K562 (cell line): ENCODE results near the gene IZUMO4. TPM values are rescaled to one million over a fixed set of nuclear protein-coding genes. Genes with fewer than 3 reads are reported as not detected.

Source experiments
- ATAC-seq: fragments of 200-7000 bp; cut with Tn5 transposase; 3 replicates; pipeline ENCODE4 v1.9.1; 2020; ENCODE audit warnings: moderate library complexity
- BruUV-seq: library from RNA; stranded (reverse); fragments of 400-500 nt; replicated peaks from 2 replicates; lab custom pipeline; 2021; lab: Mats Ljungman, UMichigan
- CTCF ChIA-PET: fragments of 300-600 bp; formaldehyde crosslinking; extraction: SDS; loops from one replicate; lab custom pipeline; 2021; ENCODE audit warnings: low intra/inter-chr PET ratio; lab: Yijun Ruan, JAX
- POLR2A ChIA-PET: fragments of 300-600, 350-650 bp; sonication (Branson Sonifier 250); formaldehyde crosslinking; extraction: SDS; loops from one replicate; lab custom pipeline; 2021; ENCODE audit warnings: antibody characterized with exemption, inconsistent platforms; lab: Yijun Ruan, JAX
- DNase-seq, 4 experiments: peaks; one replicate each; pipeline versions ENCODE4 v3.0.0 to v3.0.0-alpha.2; 2011 to 2018; ENCODE audit warnings: low spot score in 3 of 4, mixed read lengths in 3 of 4; ENCODE audit errors: extremely low read depth in 1 of 4
- FAIRE-seq: peaks from 2 replicates; lab custom pipeline; 2011; peaks lifted over from hg19 to GRCh38; lab: Jason Lieb, UNC
- H2AFZ ChIP-seq: 2 replicates; pipeline ENCODE4 v1.6.0; 2011; ENCODE audit warnings: low read depth, low read length, control low read depth, inconsistent platforms
- H3K27ac ChIP-seq: fragments of 200-600 bp; 3 replicates; pipeline ENCODE4 v1.8.0; 2011; ENCODE audit warnings: low read depth, mild to moderate bottlenecking, control low read depth, inconsistent platforms, low read length, moderate library complexity, mixed read lengths; ENCODE audit errors: extremely low read depth
- H3K27me3 ChIP-seq, 2 experiments: fragments of 300-600 bp in 1 of 2; 2 replicates in 1 of 2; 3 replicates in 1 of 2; pipeline versions ENCODE4 v1.6.0 to v1.8.0; 2011; ENCODE audit warnings: inconsistent platforms in 2 of 2, low read length in 2 of 2, mild to moderate bottlenecking in 1 of 2, mixed read lengths in 1 of 2, moderate library complexity in 1 of 2; ENCODE audit not compliant: control insufficient read depth in 2 of 2, insufficient read depth in 2 of 2
- H3K36me3 ChIP-seq: fragments of 300-600 bp; 3 replicates; pipeline ENCODE4 v1.8.0; 2011; ENCODE audit warnings: mild to moderate bottlenecking, low read length, inconsistent platforms; ENCODE audit not compliant: control insufficient read depth, insufficient read depth
- H3K4me1 ChIP-seq, 2 experiments: fragments of 200-600 bp in 1 of 2; replicated peaks in 1 of 2; 2 replicates in 1 of 2; 3 replicates in 1 of 2; pipeline versions ENCODE4 v1.5.1 to v1.8.0; 2011; ENCODE audit warnings: inconsistent platforms in 2 of 2, low read length in 2 of 2, mild to moderate bottlenecking in 1 of 2, mixed read lengths in 1 of 2, moderate library complexity in 1 of 2; ENCODE audit not compliant: control insufficient read depth in 2 of 2, insufficient read depth in 2 of 2
- H3K4me2 ChIP-seq: 2 replicates; pipeline ENCODE4 v1.6.1; 2011; ENCODE audit warnings: low read length, control low read depth, inconsistent platforms, mixed read lengths; ENCODE audit not compliant: insufficient read depth
- H3K4me3 ChIP-seq: fragments of 200-600 bp; sonication (generic), shearing (Covaris generic); 2 replicates; pipeline ENCODE4 v1.5.1; 2016; ENCODE audit warnings: control low read depth, inconsistent platforms
- H3K79me2 ChIP-seq: fragments of 200-600 bp; 3 replicates; pipeline ENCODE4 v1.8.0; 2011; ENCODE audit warnings: low read length, inconsistent platforms; ENCODE audit not compliant: control insufficient read depth, insufficient read depth
- H3K9ac ChIP-seq, 2 experiments: 2 replicates each; pipeline versions ENCODE4 v1.6.0 to v1.6.1; 2011; ENCODE audit warnings: low read depth in 2 of 2, low read length in 2 of 2, control low read depth in 1 of 2, inconsistent platforms in 1 of 2, mild to moderate bottlenecking in 1 of 2, mixed read lengths in 1 of 2; ENCODE audit not compliant: insufficient read depth in 1 of 2
- H3K9me1 ChIP-seq: one replicate; pipeline ENCODE4 v1.6.0; 2011; ENCODE audit warnings: inconsistent platforms, mild to moderate bottlenecking, low read length, moderate library complexity; ENCODE audit not compliant: control insufficient read depth, insufficient read depth
- H3K9me3 ChIP-seq: replicated peaks from 2 replicates; pipeline ENCODE4 v1.5.1; 2011; ENCODE audit warnings: low read depth, low read length, inconsistent platforms; ENCODE audit not compliant: control insufficient read depth, insufficient read depth
- H4K20me1 ChIP-seq: replicated peaks from 2 replicates; pipeline ENCODE4 v1.6.1; 2011; ENCODE audit warnings: low read length, inconsistent platforms, mixed read lengths; ENCODE audit not compliant: control insufficient read depth, insufficient read depth
- BDP1 ChIP-seq: IDR thresholded peaks from 3 replicates; pipeline ENCODE4 v1.6.1; 2011; ENCODE audit not compliant: insufficient read length, insufficient read depth
- FOXM1 ChIP-seq, 2 experiments: fragments of 450-650 bp in 1 of 2; sonication (generic) in 1 of 2; formaldehyde crosslinking in 1 of 2; IDR thresholded peaks; 2 replicates each; pipeline versions ENCODE4 v1.6.1 to v1.9.0; 2017 to 2022; ENCODE audit warnings: low read depth in 2 of 2, mild to moderate bottlenecking in 2 of 2, missing genetic modification reagents in 1 of 2, moderate library complexity in 1 of 2
- HDGF ChIP-seq: fragments of 450-650 bp; IDR thresholded peaks from 2 replicates; pipeline ENCODE4 v1.6.1; 2016
- HIVEP1 ChIP-seq: fragments of 250-450 bp; sonication (Bioruptor Pico); IDR thresholded peaks from 2 replicates; pipeline ENCODE4 v1.4.0; 2020; ENCODE audit warnings: mild to moderate bottlenecking
- HSF4 ChIP-seq: fragments of 250-450 bp; sonication (Bioruptor Pico); IDR thresholded peaks from 2 replicates; pipeline ENCODE4 v2.1.2; 2022; ENCODE audit warnings: mild to moderate bottlenecking, moderate library complexity, borderline replicate concordance
- KDM1A ChIP-seq, 2 experiments: fragments of 450-650 bp; IDR thresholded peaks; 2 replicates each; pipeline ENCODE4 v1.6.1; 2016; ENCODE audit warnings: mild to moderate bottlenecking in 2 of 2
- KLF13 ChIP-seq: fragments of 450-650 bp; IDR thresholded peaks from 2 replicates; pipeline ENCODE4 v1.6.1; 2016; ENCODE audit warnings: missing genetic modification characterization, low read depth, mild to moderate bottlenecking, missing compliant biosample characterization, moderate library complexity, borderline replicate concordance
- NKRF ChIP-seq: fragments of 450-650 bp; IDR thresholded peaks from 2 replicates; pipeline ENCODE4 v1.6.1; 2016; ENCODE audit warnings: borderline replicate concordance
- TFAP4 ChIP-seq: sonication (generic); formaldehyde crosslinking; IDR thresholded peaks from 2 replicates; pipeline ENCODE4 v1.8.0; 2022; ENCODE audit warnings: missing genetic modification reagents, mild to moderate bottlenecking, moderate library complexity, borderline replicate concordance
- U2AF2 ChIP-seq: fragments of 200-400 bp; formaldehyde crosslinking; optimal IDR thresholded peaks from 2 replicates; pipeline ENCODE3; 2017; ENCODE audit warnings: low read depth, mild to moderate bottlenecking, low read length
- ZNF384 ChIP-seq: IDR thresholded peaks from 2 replicates; pipeline ENCODE4 v1.6.1; 2012; ENCODE audit warnings: low read depth, low read length, improper control_type of control experiment
- ZNF778 ChIP-seq: fragments of 450-650 bp; formaldehyde crosslinking; IDR thresholded peaks from 2 replicates; pipeline ENCODE4 v1.4.0; 2020; ENCODE audit warnings: mild to moderate bottlenecking, moderate library complexity
- WGBS: fragments of 100-300 bp; shearing (Covaris generic); methylation state at CpG from one replicate; pipeline ENCODE4 v1.1.6; 2016; ENCODE audit warnings: low coverage, mixed read lengths; ENCODE audit not compliant: insufficient coverage; ENCODE audit errors: missing lambda C conversion rate; 5-methylcytosine and 5-hydroxymethylcytosine counted together
- in situ Hi-C: fragments of 300-500 bp; cut with MboI; formaldehyde crosslinking; loops from 4 replicates; pipeline ENCODE4 v1.15.0; 2018; ENCODE audit warnings: inconsistent platforms, mixed read lengths
- intact Hi-C: fragments of 100-400 bp; cut with micrococcal nuclease; formaldehyde crosslinking; loops from 2 replicates; pipeline ENCODE4 v1.14.2; 2022
- polyA plus RNA-seq, 8 experiments: library from polyadenylated mRNA; depleted of rRNA in 4 of 8; stranded (reverse) in 5 of 8; unstranded in 3 of 8; fragments of >200 nt; fragmentation: Nextera tagmentation in 2 of 8; fragmentation: Illumina TruSeq in 1 of 8; extraction: Ambion mirVana in 2 of 8; extraction: Trizol in 1 of 8; gene quantifications; 2 replicates each; pipeline versions ENCODE4 v1.2.1 to v1.2.3, GENCODE V29; 2011 to 2014; ENCODE audit warnings: inconsistent platforms in 1 of 8, missing spikeins in 1 of 8
- total RNA-seq, 7 experiments: library from RNA; depleted of rRNA in 6 of 7; stranded (reverse); fragments of >200 nt in 6 of 7; fragmentation: Illumina TruSeq in 2 of 7; extraction: Trizol in 2 of 7; gene quantifications; 2 replicates each; pipeline versions ENCODE4 v1.2.1 to v1.2.3, GENCODE V29; 2011 to 2021; ENCODE audit warnings: low replicate concordance in 1 of 7

IZUMO4 gene
- total and polyA plus RNA-seq, 9 of the 15 experiments (the other 6 are each of a cell fraction or from before 2014, with no cell fraction given): 0.07 to 3.9 (median 1.2) TPM

GRCh38 chr19:2097203-2097885 lies 629 bp downstream of the IZUMO4 start:
- no peaks in the 10 kb centered on the region for H3K9me3 ChIP-seq
- peaks cover 5 to 66% of the 10 kb centered on the region in 2 experiments; a peak in 4 of 5 replicates for H3K4me1 ChIP-seq
- peaks cover 25% of the 10 kb centered on the region for H3K79me2 ChIP-seq
- H3K9ac ChIP-seq: peak overlapping the region; percentile 18 to 93; a peak in 3 of 4 replicates
- 0 out of 3 replicates have a peak overlapping the region, but pooled peaks have one; percentile 17 for H3K27ac ChIP-seq
- CTCF ChIA-PET: interaction anchor here (0.7 kb wide), 1 partner anchor 540 kb away, joined by 7 read pairs; no protein-coding TSS in a partner anchor
- BruUV-seq: no TSS peak
- no peaks in the 10 kb centered on the region for H4K20me1 ChIP-seq
- DNase-seq (peak in 1 of 4 experiments; percentile 12), ATAC-seq (no peak), FAIRE-seq (no peak)
- no peaks in the 10 kb centered on the region for H3K9me1 ChIP-seq
- WGBS: 17% methylated on average over 23 of the region's 30 CpGs
- TF ChIP-seq ZNF778 (CRISPR knock-in tag) (no peak), HSF4 (CRISPR knock-in tag) (no peak), KLF13 (tag) (no peak), BDP1 (no peak), HIVEP1 (CRISPR knock-in tag) (no peak), HDGF (no peak), NKRF (0 out of 2 replicates have a peak, but pooled peaks have one; percentile 7), KDM1A (IDR thresholded peaks at IDR 0.05) (no peak), ZNF384 (no peak), U2AF2 (no peak), TFAP4 (CRISPR knock-in tag) (peak; percentile 8; the same call in 1 of the 2 replicates), FOXM1 (IDR thresholded peaks at IDR 0.05; ENCODE audit: low read depth) (no peak), FOXM1 (CRISPR knock-in tag; IDR thresholded peaks at IDR 0.05; ENCODE audit: low read depth) (no peak)
- in situ Hi-C loops: no loop called here
- H3K36me3 ChIP-seq: peaks cover 34% of the 10 kb centered on the region; the same call in 2 of the 3 replicates
- peak overlapping the region; percentile 91 for H3K4me2 ChIP-seq
- H2AFZ ChIP-seq: peak overlapping the region; percentile 91
- no peaks in the 10 kb centered on the region for H3K27me3 ChIP-seq
- POLR2A ChIA-PET: interaction anchor here (0.6 kb wide), 2 partner anchors 13 to 14 kb away, joined by 3 read pairs; no protein-coding TSS in a partner anchor
- peak overlapping the region; percentile 47 for H3K4me3 ChIP-seq
- intact Hi-C loops: no loop called here
